ENCODE data around the gene OR8B8. TPM values are rescaled to one million over a fixed set of nuclear protein-coding genes. Genes with fewer than 3 reads are reported as not detected.

The OR8B8 gene
- total and polyA plus RNA-seq, 2 of the 4 experiments (the other 2 are of a cell fraction), result not detected

DNA sequence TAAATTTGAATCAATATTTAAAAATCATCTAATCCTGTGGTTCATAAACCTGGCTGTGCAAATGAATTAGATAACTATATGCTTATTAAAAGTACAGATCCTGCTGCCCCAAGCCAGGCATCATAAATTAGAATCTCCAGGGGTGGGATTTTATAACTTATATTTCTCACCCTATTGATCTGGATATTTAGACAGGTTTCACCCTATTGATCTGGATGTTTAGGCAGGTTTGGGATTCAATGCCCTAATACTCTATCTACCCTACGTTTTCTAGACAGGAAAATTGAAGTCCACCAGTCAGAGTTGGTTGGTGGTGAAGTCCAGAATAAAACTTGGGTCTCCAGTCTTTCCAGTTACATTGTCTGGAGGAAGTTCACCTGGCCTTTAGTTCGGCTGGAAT, 2.6 kb downstream of the OR8B8 start:
- H3K18ac ChIP-seq (ENCODE audit: low read depth, low read length), result no peak overlapping the region
- in situ Hi-C loops (cut with MboI; ENCODE audit: low sequenced_read_pairs), result no loop called here
- DNase-seq, result no peak
- no peaks in the 10 kb centered on the region for H3K9me3 ChIP-seq (ENCODE audit: control insufficient read depth, insufficient read depth, low read length)
- H3K4ac ChIP-seq (ENCODE audit: low read depth, low read length), result no peak overlapping the region
- intact Hi-C loops (cut with micrococcal nuclease), result no loop called here
- TF ChIP-seq CHD1 (IDR thresholded peaks at IDR 0.05; ENCODE audit: low read depth, low read length), result no peak
- TF ChIP-seq MAZ (IDR thresholded peaks at IDR 0.05; ENCODE audit: borderline replicate concordance, low read depth, low read length), result no peak
- no peak for TF ChIP-seq CEBPB (IDR thresholded peaks at IDR 0.05; ENCODE audit: low read depth, low read length)
- TF ChIP-seq, protein P1, sequence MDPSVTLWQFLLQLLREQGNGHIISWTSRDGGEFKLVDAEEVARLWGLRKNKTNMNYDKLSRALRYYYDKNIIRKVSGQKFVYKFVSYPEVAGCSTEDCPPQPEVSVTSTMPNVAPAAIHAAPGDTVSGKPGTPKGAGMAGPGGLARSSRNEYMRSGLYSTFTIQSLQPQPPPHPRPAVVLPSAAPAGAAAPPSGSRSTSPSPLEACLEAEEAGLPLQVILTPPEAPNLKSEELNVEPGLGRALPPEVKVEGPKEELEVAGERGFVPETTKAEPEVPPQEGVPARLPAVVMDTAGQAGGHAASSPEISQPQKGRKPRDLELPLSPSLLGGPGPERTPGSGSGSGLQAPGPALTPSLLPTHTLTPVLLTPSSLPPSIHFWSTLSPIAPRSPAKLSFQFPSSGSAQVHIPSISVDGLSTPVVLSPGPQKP (IDR thresholded peaks at IDR 0.05; ENCODE audit: borderline replicate concordance, low read depth, low read length), result no peak
- no peak for TF ChIP-seq POLR2A (IDR thresholded peaks at IDR 0.05; ENCODE audit: low read depth, low read length)
- no peak for TF ChIP-seq MAFK (IDR thresholded peaks at IDR 0.05; ENCODE audit: low read depth, low read length)
- no peak for TF ChIP-seq RFX5 (IDR thresholded peaks at IDR 0.05; ENCODE audit: low read depth, low read length)
- TF ChIP-seq NFE2L2 (IDR thresholded peaks at IDR 0.05; ENCODE audit: low read depth, low read length), result no peak
- no peak for TF ChIP-seq RCOR1 (IDR thresholded peaks at IDR 0.05; ENCODE audit: insufficient replicate concordance, low read length)
- no peak for TF ChIP-seq BHLHE40 (IDR thresholded peaks at IDR 0.05; ENCODE audit: low read depth, low read length)
- no peak for TF ChIP-seq SMC3 (IDR thresholded peaks at IDR 0.05; ENCODE audit: low read depth, low read length)
- no peaks in the 10 kb centered on the region for H3K79me1 ChIP-seq (ENCODE audit: low read depth in 1 of 2, low read length in 2 of 2)
- H2BK120ac ChIP-seq (ENCODE audit: low read depth, low read length), result no peak overlapping the region
- ChIA-PET CTCF (interaction anchor here (0.6 kb wide), 2 partner anchors 26 to 40 kb away, joined by 3 read pairs; no protein-coding TSS in a partner anchor), POLR2A (ENCODE audit: unreplicated experiment) (no interaction called here)
- no peak overlapping the region for H2BK20ac ChIP-seq (ENCODE audit: low read depth, low read length)
- H4K8ac ChIP-seq (ENCODE audit: low read depth in 2 of 2, low read length in 2 of 2), result no peak overlapping the region
- no peak overlapping the region for H3K23ac ChIP-seq (ENCODE audit: low read depth, low read length)
- no peak overlapping the region for H2BK5ac ChIP-seq (ENCODE audit: low read depth, low read length, poor library complexity, severe bottlenecking)
- H3K4me2 ChIP-seq (ENCODE audit: low read depth, low read length), result no peak overlapping the region
- no peak overlapping the region for H2BK15ac ChIP-seq (ENCODE audit: low read depth, low read length)
- H3K27ac ChIP-seq (ENCODE audit: insufficient read depth, low read length), result no peak overlapping the region
- no peak overlapping the region for H3K9ac ChIP-seq (ENCODE audit: low read depth, low read length)
- H3K4me3 ChIP-seq (ENCODE audit: insufficient read depth, low read depth, low read length), result no peak overlapping the region
- no peaks in the 10 kb centered on the region for H3K36me3 ChIP-seq (ENCODE audit: control insufficient read depth, insufficient read depth, low read length)
- H2AFZ ChIP-seq (replicated peaks; ENCODE audit: low read length, poor library complexity), result no peak overlapping the region
- H4K5ac ChIP-seq (ENCODE audit: low read depth, low read length), result no peak overlapping the region
- no peak overlapping the region for H2AK5ac ChIP-seq (ENCODE audit: low read depth, low read length)
- dilution Hi-C loops (cut with HindIII; ENCODE audit: low sequenced_read_pairs, unreplicated experiment), result no loop called here
- 0% methylated on average over 1 of the region's 2 CpGs; no CpG with 5 or more reads in 1 of the 2 experiments for WGBS, 2 experiments (ENCODE audit: extremely low coverage in 2 of 2, insufficient read length in 1 of 2)
- H3K4me1 ChIP-seq (ENCODE audit: control insufficient read depth, insufficient read depth, low read length), result no peaks in the 10 kb centered on the region
- no peak overlapping the region for H3K56ac ChIP-seq (ENCODE audit: extremely low read depth, insufficient read depth, low read length)
- no peak overlapping the region for H2AK9ac ChIP-seq (replicated peaks; ENCODE audit: low read depth, low read length, poor library complexity)
- no peaks in the 10 kb centered on the region; the same call in 1 of the 2 replicates for H3K27me3 ChIP-seq (ENCODE audit: control insufficient read depth, insufficient read depth, low read length)
- no peaks in the 10 kb centered on the region for H4K20me1 ChIP-seq (ENCODE audit: insufficient read depth, low read length)
- no peak for ATAC-seq (ENCODE audit: low read depth)
- no peaks in the 10 kb centered on the region for H3K9me1 ChIP-seq (ENCODE audit: insufficient read depth, low read length)
- H4K91ac ChIP-seq (ENCODE audit: insufficient read depth, low read depth, low read length), result no peak overlapping the region
- no TSS peak for BruUV-seq (replicated peaks)
- no peak overlapping the region for H3K14ac ChIP-seq (replicated peaks; ENCODE audit: low read depth, low read length)
